Dendritic cell treated with granulocyte-macrophage colony-stimulating factor and Interleukin-4, amounts not matched to agents 40 ng/mL and 50 ng/mL, for 4 days (primary cell): ENCODE data around the gene RTL10.

ENCODE experiments used
- H3K27ac Mint-ChIP-seq: one replicate; pipeline ENCODE4 v1.8.0; 2022; ENCODE audit warnings: mild to moderate bottlenecking, mixed read lengths
- H3K27me3 Mint-ChIP-seq: one replicate; pipeline ENCODE4 v1.8.0; 2022; ENCODE audit warnings: mild to moderate bottlenecking, mixed read lengths
- H3K36me3 Mint-ChIP-seq: one replicate; pipeline ENCODE4 v1.8.0; 2022; ENCODE audit warnings: low read depth, mixed read lengths
- H3K4me1 Mint-ChIP-seq: one replicate; pipeline ENCODE4 v1.8.0; 2022; ENCODE audit warnings: low read depth, mixed read lengths
- H3K4me3 Mint-ChIP-seq: one replicate; pipeline ENCODE4 v1.8.0; 2022; ENCODE audit warnings: mild to moderate bottlenecking, moderate library complexity, mixed read lengths
- H3K9me3 Mint-ChIP-seq: one replicate; pipeline ENCODE4 v1.8.0; 2022; ENCODE audit warnings: mixed read lengths
- intact Hi-C: fragments of 100-400 bp; cut with micrococcal nuclease; formaldehyde crosslinking; loops from one replicate; pipeline ENCODE4 v1.15.0; 2022

RTL10 gene

DNA sequence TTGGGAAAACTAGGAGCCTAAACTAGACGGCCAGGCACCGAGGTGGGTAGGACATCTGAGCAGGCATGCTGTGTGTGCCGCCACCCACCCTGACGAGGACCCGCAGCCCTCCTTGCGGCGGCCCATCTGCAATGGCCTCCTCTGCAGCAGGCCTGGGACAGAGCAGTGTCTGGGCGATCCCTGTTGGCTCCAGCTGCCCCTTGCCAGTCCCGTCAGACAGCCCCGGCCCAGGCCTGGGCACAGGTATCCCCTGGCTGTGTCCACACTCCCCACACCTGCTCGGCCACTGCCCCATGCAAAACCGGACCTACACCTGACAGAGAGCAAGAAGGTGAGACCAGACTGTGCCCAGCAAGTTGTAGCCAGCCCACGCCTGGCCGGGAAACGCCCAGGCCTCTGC is 38.7 kb upstream of the RTL10 start:
- H3K36me3 Mint-ChIP-seq = peaks cover 93% of the 10 kb centered on the region
- peaks cover 21% of the 10 kb centered on the region for H3K4me1 Mint-ChIP-seq
- intact Hi-C loops = no loop called here
- peaks cover 9% of the 10 kb centered on the region for H3K27me3 Mint-ChIP-seq
- H3K4me3 Mint-ChIP-seq = no peak overlapping the region
- H3K9me3 Mint-ChIP-seq = no peaks in the 10 kb centered on the region
- no peak overlapping the region for H3K27ac Mint-ChIP-seq

DNA sequence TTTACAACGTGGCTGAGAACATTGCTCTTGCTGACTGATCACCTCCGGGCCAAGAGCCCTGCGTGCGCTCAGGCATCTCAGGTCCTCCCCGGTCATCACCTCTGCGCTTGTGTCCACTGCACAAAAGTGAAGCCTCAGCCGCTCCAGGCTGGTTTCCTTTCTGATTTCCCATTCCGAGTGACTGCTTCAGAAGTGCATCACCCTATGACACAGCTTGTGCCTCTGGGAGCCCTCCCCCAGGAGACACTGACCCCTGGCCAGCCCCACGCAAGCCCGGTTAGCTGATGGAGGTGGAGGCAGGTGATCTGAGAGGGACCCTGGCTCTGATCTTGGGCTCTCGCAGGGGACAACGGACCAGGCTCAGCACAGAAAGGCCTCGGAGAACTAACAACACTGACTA is 38.3 kb upstream of the RTL10 start:
- Mint-ChIP-seq H3K9me3 (no peaks in the 10 kb centered on the region), H3K4me3 (no peak overlapping the region), H3K36me3 (peaks cover 92% of the 10 kb centered on the region), H3K27ac (no peak overlapping the region), H3K27me3 (peaks cover 9% of the 10 kb centered on the region), H3K4me1 (peaks cover 25% of the 10 kb centered on the region)
- intact Hi-C loops = no loop called here

DNA sequence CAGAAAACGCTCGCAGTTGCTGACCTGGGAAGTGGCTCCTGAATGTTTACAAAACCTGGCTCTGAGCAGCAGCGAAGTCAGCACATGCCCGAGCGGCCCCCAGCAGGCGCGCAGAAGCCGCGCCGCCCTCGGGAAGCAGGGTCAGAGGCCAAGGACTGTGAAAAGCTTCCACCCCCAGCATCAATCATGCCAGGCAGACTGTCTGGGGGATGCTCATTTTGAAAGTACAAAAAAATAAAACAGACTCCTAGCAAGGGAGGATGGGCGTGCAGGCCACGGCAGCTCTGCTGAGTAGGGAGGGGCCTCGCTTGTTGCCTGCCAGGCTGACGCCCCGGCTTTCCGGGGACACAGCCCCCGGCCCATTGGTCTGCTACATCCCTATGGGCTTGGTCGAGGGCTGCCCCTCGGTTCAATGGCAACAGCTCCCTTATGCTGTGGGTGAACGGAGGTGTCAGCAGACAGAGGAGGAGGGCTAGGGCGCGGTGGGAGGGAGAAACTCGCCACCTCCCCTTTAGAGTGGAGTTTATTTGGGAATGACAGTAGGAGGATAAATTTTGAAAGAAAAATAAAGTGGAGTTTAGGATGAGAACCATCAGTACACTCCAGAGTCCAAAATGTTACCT is 37.7 kb upstream of the RTL10 start:
- H3K27ac Mint-ChIP-seq = no peak overlapping the region
- peaks cover 87% of the 10 kb centered on the region for H3K36me3 Mint-ChIP-seq
- peaks cover 9% of the 10 kb centered on the region for H3K27me3 Mint-ChIP-seq
- intact Hi-C loops = no loop called here
- H3K4me1 Mint-ChIP-seq = peaks cover 31% of the 10 kb centered on the region
- no peaks in the 10 kb centered on the region for H3K9me3 Mint-ChIP-seq
- H3K4me3 Mint-ChIP-seq = no peak overlapping the region

DNA sequence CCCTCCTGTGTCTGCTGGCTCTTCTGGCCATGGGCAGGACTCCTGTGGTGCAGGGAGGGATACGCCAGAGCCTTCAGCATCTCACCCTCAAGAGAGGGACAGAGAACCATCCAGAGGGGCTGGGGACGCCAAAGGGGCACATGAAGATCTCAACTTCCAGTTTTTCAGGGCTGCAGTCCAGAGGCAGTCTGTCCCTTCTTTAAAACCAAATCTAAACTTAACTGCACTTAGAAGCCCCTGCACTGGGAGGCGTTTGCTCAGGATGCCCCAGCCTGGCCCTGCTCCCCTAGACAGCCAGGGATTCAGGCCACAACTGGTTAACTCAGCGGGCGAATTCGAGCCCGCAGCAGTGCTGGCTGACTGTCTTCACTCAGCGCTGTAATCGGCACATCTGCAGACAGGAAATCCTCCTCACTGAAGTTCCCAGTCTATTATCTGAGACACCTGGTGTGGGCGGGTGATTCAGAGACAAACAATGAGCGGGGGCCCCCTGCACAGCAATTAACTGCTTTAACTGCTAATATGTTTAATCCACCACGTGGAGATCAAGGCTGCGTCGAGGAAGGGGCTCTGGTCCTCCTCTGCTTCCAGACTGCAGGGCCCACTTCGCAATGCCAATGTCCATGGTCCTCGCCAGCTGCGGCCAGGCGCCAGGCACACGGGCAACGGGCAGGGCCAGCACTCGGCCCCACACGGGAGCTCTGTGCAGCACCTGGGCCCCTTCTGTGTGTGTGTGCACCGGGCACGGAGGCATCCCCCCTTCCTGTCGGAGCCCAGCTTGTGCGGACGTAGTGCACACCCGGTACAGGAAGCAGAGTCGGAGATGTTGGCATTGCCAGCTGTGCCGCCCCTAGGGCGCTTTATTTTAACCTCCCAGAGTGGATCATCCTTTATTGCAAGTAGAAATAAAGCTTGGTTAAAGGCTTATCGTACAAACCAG is 36.9 kb upstream of the RTL10 start:
- H3K9me3 Mint-ChIP-seq = no peaks in the 10 kb centered on the region

DNA sequence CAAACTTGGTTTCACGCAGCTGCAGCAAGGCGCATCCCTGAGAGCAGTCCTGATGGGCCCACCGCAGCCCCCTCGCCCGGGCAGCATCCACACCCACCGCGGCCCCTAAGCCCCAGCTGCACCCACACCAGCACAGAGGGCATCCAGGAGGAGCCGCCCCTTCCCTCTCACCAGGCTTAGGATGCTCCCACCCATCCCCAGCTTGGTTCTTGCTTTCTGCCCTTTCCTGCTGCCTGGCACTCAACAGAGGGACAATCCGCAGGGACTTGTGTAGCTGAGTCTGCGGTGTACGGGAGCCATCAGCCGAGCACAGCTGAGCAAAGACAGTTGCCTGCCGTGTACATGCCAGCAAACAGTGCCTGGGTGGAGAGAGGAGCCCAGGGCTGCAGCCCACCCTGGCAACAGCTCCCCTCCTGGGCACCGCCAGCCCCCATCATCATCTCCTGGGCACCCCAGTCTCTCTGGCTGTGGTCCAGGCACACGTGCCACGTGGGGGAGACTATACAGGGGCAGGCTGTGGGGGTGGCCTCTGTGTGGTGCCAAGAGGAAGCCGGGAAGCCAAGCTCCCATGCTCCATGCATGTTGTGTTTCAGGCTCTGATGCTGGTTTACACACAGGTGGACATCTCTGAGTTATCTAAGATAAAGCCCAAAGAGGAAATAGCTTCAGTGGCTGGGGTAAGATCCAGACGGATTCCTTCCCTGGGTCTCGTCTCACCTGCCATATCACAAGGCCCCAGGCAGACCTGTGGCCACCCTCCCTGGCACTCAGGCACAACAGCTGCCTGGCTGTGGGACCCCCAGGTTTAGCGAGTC is 36.0 kb upstream of the RTL10 start:
- peaks cover 47% of the 10 kb centered on the region for H3K4me1 Mint-ChIP-seq
- peaks cover 74% of the 10 kb centered on the region for H3K36me3 Mint-ChIP-seq
- no peak overlapping the region for H3K4me3 Mint-ChIP-seq
- no peaks in the 10 kb centered on the region for H3K9me3 Mint-ChIP-seq
- intact Hi-C loops = no loop called here
- peak overlapping the region; percentile 20 for H3K27ac Mint-ChIP-seq
- peaks cover 9% of the 10 kb centered on the region for H3K27me3 Mint-ChIP-seq

More for the DNA sequence above, 36.9 kb upstream of the RTL10 start:
- intact Hi-C loops = no loop called here
- no peak overlapping the region for H3K4me3 Mint-ChIP-seq
- peak overlapping the region; percentile 20 for H3K27ac Mint-ChIP-seq
- peaks cover 39% of the 10 kb centered on the region for H3K4me1 Mint-ChIP-seq
- peaks cover 9% of the 10 kb centered on the region for H3K27me3 Mint-ChIP-seq
- peaks cover 79% of the 10 kb centered on the region for H3K36me3 Mint-ChIP-seq

DNA sequence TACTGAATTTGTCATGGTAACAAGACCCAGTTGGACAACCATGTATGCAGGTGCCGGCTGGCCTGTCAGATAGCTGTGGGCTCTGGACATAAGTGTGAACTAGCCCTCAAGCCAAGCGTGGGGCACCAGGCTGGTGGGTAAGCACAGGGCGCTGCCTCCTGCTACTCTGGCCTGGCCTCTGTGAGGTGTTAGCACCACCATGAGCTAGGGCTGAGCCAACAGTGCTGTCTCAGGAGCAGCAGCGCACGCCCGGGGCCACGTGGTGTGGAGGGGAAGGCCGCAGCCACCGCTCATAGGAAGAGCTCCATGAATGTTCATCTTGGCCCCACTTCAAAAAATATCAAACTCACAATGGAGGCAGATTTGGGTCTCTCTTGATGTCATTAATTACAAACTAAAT is 35.3 kb upstream of the RTL10 start:
- intact Hi-C loops = no loop called here
- no peak overlapping the region for H3K27ac Mint-ChIP-seq
- no peaks in the 10 kb centered on the region for H3K9me3 Mint-ChIP-seq
- H3K36me3 Mint-ChIP-seq = peaks cover 71% of the 10 kb centered on the region
- H3K27me3 Mint-ChIP-seq = peaks cover 9% of the 10 kb centered on the region
- peaks cover 51% of the 10 kb centered on the region for H3K4me1 Mint-ChIP-seq
- H3K4me3 Mint-ChIP-seq = no peak overlapping the region

GRCh38 chr22:19888131-19888746 is 33.6 kb upstream of the RTL10 start:
- H3K4me1 Mint-ChIP-seq = peaks cover 51% of the 10 kb centered on the region
- H3K4me3 Mint-ChIP-seq = no peak overlapping the region
- peak overlapping the region; percentile 44 for H3K27ac Mint-ChIP-seq
- H3K9me3 Mint-ChIP-seq = no peaks in the 10 kb centered on the region
- peaks cover 9% of the 10 kb centered on the region for H3K27me3 Mint-ChIP-seq
- peaks cover 60% of the 10 kb centered on the region for H3K36me3 Mint-ChIP-seq
- intact Hi-C loops = no loop called here

- H3K4me3 Mint-ChIP-seq = no peak overlapping the region
- intact Hi-C loops = no loop called here
- H3K9me3 Mint-ChIP-seq = no peaks in the 10 kb centered on the region
- H3K27ac Mint-ChIP-seq = peak overlapping the region; percentile 78
- peaks cover 8% of the 10 kb centered on the region for H3K27me3 Mint-ChIP-seq
- H3K36me3 Mint-ChIP-seq = peaks cover 60% of the 10 kb centered on the region
- H3K4me1 Mint-ChIP-seq = peaks cover 48% of the 10 kb centered on the region
Observed at GRCh38 chr22:19887256-19887985, 32.7 kb upstream of the RTL10 start.

- intact Hi-C loops = no loop called here
- peak overlapping the region; percentile 78 for H3K27ac Mint-ChIP-seq
- H3K36me3 Mint-ChIP-seq = peaks cover 61% of the 10 kb centered on the region
- H3K9me3 Mint-ChIP-seq = no peaks in the 10 kb centered on the region
- peaks cover 48% of the 10 kb centered on the region for H3K4me1 Mint-ChIP-seq
- no peak overlapping the region for H3K4me3 Mint-ChIP-seq
- peaks cover 2% of the 10 kb centered on the region for H3K27me3 Mint-ChIP-seq
Observed at GRCh38 chr22:19886605-19887255, 32.1 kb upstream of the RTL10 start.

DNA sequence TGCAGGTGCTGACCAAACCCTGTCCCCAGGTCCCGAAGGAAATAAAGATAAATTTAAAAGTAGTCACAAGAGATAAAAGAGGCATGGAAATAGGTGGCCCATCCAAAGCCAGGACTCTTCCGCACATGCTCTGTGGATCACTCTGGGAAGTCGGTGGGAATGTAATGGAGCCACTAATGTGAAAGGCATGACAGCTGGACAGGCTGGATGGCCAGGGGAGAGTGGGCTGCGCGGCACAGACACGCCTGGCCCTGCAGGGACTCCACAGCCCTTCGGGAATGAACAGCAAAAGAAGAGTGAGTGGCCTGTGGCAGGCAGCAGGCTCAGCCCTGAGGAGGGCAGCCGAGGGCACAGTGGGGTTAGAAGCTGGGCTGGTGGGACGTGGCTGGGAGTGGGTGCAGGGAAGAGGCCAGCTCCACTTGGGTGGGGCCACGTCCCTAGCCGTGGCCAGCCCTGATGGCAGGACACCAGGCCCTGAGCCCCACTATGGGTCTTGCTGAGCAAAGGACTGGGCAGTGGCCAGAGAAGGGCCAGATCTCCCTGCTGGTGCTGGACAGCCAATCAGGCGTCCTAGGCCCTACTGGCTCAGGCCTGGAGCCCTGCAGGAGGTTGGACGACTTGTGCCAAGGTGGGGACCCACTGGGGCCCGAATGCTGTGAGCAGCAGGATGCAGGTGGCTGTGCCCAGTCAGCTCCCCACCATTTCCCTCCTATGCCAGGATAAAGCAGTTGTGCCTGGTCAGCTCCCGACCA is 31.3 kb upstream of the RTL10 start:
- Mint-ChIP-seq H3K9me3 (no peaks in the 10 kb centered on the region), H3K27me3 (no peaks in the 10 kb centered on the region), H3K27ac (peak overlapping the region; percentile 78), H3K4me1 (peaks cover 43% of the 10 kb centered on the region), H3K4me3 (no peak overlapping the region), H3K36me3 (peaks cover 59% of the 10 kb centered on the region)
- intact Hi-C loops = no loop called here

DNA sequence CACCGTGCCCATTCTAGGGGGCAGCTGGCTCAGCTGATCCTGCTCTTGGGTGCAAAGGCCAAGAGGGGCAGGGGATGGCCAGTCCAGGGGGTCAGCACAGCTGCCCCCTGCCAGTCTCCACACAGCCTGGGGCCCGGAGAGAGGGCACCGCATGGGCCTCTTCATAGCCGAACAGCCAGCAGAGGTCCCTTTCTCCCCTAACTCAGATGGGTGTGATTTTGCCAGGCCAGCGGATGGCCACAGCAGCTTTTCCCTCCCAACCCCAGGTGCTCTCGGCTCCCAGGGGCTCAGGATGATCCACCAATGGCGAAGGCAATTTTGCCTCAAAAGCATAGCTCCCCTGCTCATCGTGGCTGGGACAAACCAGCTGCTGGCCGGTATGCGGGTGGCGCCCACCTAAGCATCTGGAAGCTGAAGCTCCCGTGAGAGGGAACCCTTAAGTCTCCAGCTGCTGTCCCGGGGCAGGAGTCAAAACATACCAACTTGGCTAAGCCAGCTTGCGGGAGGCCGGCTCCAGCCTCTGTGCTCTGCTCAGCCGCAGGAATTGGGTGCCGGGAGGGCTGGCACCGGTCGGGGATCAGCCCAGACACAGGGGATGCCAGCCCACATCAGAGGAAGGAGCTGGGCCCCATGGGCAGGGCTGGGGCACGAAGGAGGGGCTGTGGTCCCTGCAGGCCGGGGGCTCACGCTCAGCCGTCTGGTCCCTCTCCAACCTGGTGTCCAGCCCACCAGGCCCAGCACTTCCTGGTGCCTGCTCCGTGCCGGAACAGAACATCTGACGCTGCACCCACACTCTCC is 30.5 kb upstream of the RTL10 start:
- Mint-ChIP-seq H3K27ac (peak overlapping the region; percentile 78), H3K4me1 (peaks cover 41% of the 10 kb centered on the region), H3K4me3 (no peak overlapping the region), H3K36me3 (peaks cover 59% of the 10 kb centered on the region), H3K27me3 (no peaks in the 10 kb centered on the region), H3K9me3 (no peaks in the 10 kb centered on the region)
- intact Hi-C loops = no loop called here
